Sigmoid colon (tissue), 4 donors: ENCODE measurements around the gene TRIP10.

ENCODE experiments used
- CTCF ChIP-seq, 4 experiments: fragments of 450-650 bp in 3 of 4; fragments of 200-600 bp in 1 of 4; IDR thresholded peaks; one replicate each; pipeline ENCODE4 v1.5.1; 2016 to 2019; ENCODE audit warnings: antibody characterized with exemption in 4 of 4, mild to moderate bottlenecking in 3 of 4, moderate library complexity in 2 of 4
- POLR2A ChIP-seq, 2 donors: fragments of 450-650 bp; IDR thresholded peaks; one replicate each; pipeline ENCODE4 v1.6.1; 2016; ENCODE audit warnings: antibody characterized with exemption in 2 of 2, mild to moderate bottlenecking in 2 of 2, moderate library complexity in 2 of 2
- POLR2AphosphoS5 ChIP-seq, 4 donors: sonication (generic); formaldehyde crosslinking; IDR thresholded peaks; one replicate each; pipeline ENCODE4 v1.6.1; 2017; ENCODE audit warnings: antibody characterized with exemption in 4 of 4

DNA sequence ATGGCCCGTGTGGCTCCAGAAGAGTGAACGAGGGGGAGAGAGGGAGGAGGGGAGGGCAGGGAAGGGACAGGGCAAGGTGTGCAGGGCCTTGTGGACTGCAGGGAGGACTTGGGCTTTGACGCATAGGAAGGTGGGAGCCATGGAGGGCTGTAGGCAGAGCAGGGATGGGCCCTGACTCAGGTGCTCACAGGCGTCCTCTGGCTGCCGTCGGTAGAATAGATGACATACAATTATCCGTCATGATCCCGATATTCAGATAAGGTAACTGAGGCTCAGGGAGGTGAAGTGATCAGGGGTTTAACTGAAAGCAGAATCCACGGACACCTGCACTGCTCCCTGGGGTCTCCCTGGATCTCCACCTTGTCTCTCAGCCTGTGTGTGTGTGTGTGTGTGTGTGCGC lies 22.4 kb upstream of the TRIP10 start:
- TF ChIP-seq CTCF (IDR thresholded peaks at IDR 0.05) (no peak), POLR2A (IDR thresholded peaks at IDR 0.05) (no peak), POLR2AphosphoS5 (IDR thresholded peaks at IDR 0.05) (no peak)
